Keratinocyte (primary cell): Measurements from ENCODE around the gene MFSD1. TPM values are rescaled to one million over a fixed set of nuclear protein-coding genes. Genes with fewer than 3 reads are reported as not detected.

Experiments
- DNase-seq: peaks from one replicate; pipeline ENCODE4 v3.0.0-alpha.2; 2011; ENCODE audit warnings: low read depth, missing footprints, low spot score
- FAIRE-seq: peaks from 2 replicates; lab custom pipeline; 2011; peaks lifted over from hg19 to GRCh38; lab: Jason Lieb, UNC
- H2AFZ ChIP-seq: 2 replicates; pipeline ENCODE4 v1.6.0; 2012; ENCODE audit warnings: low read length, control low read depth, inconsistent platforms; ENCODE audit not compliant: control insufficient read depth
- H3K27ac ChIP-seq: 2 replicates; pipeline ENCODE4 v1.5.1; 2011; ENCODE audit warnings: low read length; ENCODE audit not compliant: control insufficient read depth, insufficient read depth
- H3K27me3 ChIP-seq: 3 replicates; pipeline ENCODE4 v1.6.0; 2011; ENCODE audit warnings: low read length; ENCODE audit not compliant: control insufficient read depth, insufficient read depth; ENCODE audit errors: extremely low read depth
- H3K36me3 ChIP-seq, 2 experiments: 2 replicates in 1 of 2; 3 replicates in 1 of 2; pipeline ENCODE4 v1.5.1; 2011; ENCODE audit warnings: low read length in 2 of 2, mild to moderate bottlenecking in 1 of 2; ENCODE audit not compliant: control insufficient read depth in 2 of 2, insufficient read depth in 2 of 2; ENCODE audit errors: extremely low read depth in 1 of 2
- H3K4me1 ChIP-seq: 3 replicates; pipeline ENCODE4 v1.5.1; 2011; ENCODE audit warnings: low read length; ENCODE audit not compliant: control insufficient read depth, insufficient read depth; ENCODE audit errors: extremely low read depth
- H3K4me2 ChIP-seq: 3 replicates; pipeline ENCODE4 v1.6.0; 2011; ENCODE audit warnings: low read depth, low read length; ENCODE audit not compliant: control insufficient read depth, insufficient read depth; ENCODE audit errors: extremely low read depth
- H3K4me3 ChIP-seq, 3 experiments: fragments of 200-600 bp in 1 of 3; sonication (generic) in 1 of 3; 2 replicates in 2 of 3; 3 replicates in 1 of 3; pipeline ENCODE4 v1.5.1; 2011 to 2016; ENCODE audit warnings: low read length in 3 of 3, mild to moderate bottlenecking in 3 of 3, control low read depth in 2 of 3, inconsistent platforms in 1 of 3, low read depth in 1 of 3, mixed read lengths in 1 of 3, mixed run types in 1 of 3, moderate library complexity in 1 of 3; ENCODE audit not compliant: control insufficient read depth in 2 of 3, insufficient read depth in 2 of 3; ENCODE audit errors: extremely low read depth in 1 of 3
- H3K79me2 ChIP-seq: 2 replicates; pipeline ENCODE4 v1.6.0; 2012; ENCODE audit warnings: low read length; ENCODE audit not compliant: control insufficient read depth, insufficient read depth
- H3K9ac ChIP-seq: 3 replicates; pipeline ENCODE4 v1.6.0; 2011; ENCODE audit warnings: low read length; ENCODE audit not compliant: control insufficient read depth, insufficient read depth; ENCODE audit errors: extremely low read depth
- H3K9me1 ChIP-seq: 3 replicates; pipeline ENCODE4 v1.6.0; 2011; ENCODE audit warnings: low read length; ENCODE audit not compliant: control insufficient read depth, insufficient read depth; ENCODE audit errors: extremely low read depth
- H3K9me3 ChIP-seq: 2 replicates; pipeline ENCODE4 v1.5.1; 2012; ENCODE audit warnings: low read depth, low read length; ENCODE audit not compliant: control insufficient read depth
- H4K20me1 ChIP-seq: 3 replicates; pipeline ENCODE4 v1.6.0; 2011; ENCODE audit warnings: low read length; ENCODE audit not compliant: control insufficient read depth, insufficient read depth; ENCODE audit errors: extremely low read depth
- EZH2 ChIP-seq: IDR thresholded peaks from one replicate; pipeline ENCODE4 v1.6.1; 2012; ENCODE audit warnings: inconsistent platforms, mild to moderate bottlenecking, low read length, moderate library complexity
- dilution Hi-C: fragments of 300-500 bp; cut with MboI; formaldehyde crosslinking; loops from one replicate; pipeline ENCODE4 v1.7.0; 2020; ENCODE audit warnings: low sequenced_read_pairs; ENCODE audit not compliant: extremely low pct_ligation_motif_present
- polyA plus RNA-seq, 5 experiments: library from polyadenylated mRNA; depleted of rRNA in 3 of 5; stranded (reverse) in 3 of 5; stranded (forward) in 1 of 5; unstranded in 1 of 5; fragments of >200 nt; gene quantifications; 1 replicate in 1 of 5; 2 replicates in 3 of 5; 3 replicates in 1 of 5; pipeline versions ENCODE4 v1.2.1 to v1.2.3, GENCODE V29; 2011 to 2012; ENCODE audit warnings: missing spikeins in 2 of 5, low read depth in 1 of 5, low replicate concordance in 1 of 5
- TF ChIP-seq, protein P1 (sequence below), 3 experiments: IDR thresholded peaks in 1 of 3; conservative IDR thresholded peaks in 1 of 3; optimal IDR thresholded peaks in 1 of 3; 2 replicates in 2 of 3; 3 replicates in 1 of 3; pipeline versions ENCODE3 to v1.5.1; 2011; ENCODE audit warnings: low read length in 3 of 3, mild to moderate bottlenecking in 3 of 3, moderate library complexity in 2 of 3, control low read depth in 1 of 3, inconsistent platforms in 1 of 3; ENCODE audit not compliant: insufficient read depth in 2 of 3; ENCODE audit errors: extremely low read depth in 1 of 3

The MFSD1 gene
- polyA plus RNA-seq, 1 donor (not counting 4 experiments of a cell fraction or from before 2014, with no cell fraction given): 49.8 TPM

DNA sequence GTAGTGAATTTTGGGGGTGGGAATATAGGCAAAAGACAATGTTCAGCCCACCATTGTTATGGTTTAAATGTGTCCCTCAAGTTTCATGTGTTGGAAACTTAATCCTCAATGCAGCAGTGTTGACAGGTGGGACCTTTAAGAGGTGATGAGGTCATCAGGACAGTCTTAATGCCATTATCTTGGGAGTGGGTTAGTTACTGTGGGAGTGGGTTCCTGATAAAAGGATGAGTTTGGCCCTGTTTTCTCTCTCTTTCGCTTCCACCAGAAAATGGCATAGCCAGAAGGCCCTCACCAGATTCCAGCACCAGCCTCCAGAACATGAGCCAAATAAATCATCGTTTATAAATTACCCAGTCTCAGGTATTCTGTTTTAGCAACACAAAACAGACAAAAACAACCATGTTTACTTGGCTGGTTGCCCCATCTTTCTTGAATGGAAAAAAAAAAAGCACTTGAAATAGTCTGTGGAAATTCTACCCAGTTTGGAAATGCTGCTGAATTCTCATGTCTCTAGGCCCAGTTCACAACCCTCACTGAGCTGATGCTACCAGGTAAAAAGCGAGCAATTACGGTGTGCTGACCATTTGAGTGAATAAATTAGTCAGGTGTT, 31.0 kb upstream of the MFSD1 start:
- no peak for FAIRE-seq
- no peaks in the 10 kb centered on the region for H4K20me1 ChIP-seq
- no peak overlapping the region for H2AFZ ChIP-seq
- peaks cover 4% of the 10 kb centered on the region for H3K4me1 ChIP-seq
- TF ChIP-seq EZH2: no peak
- TF ChIP-seq, protein P1, sequence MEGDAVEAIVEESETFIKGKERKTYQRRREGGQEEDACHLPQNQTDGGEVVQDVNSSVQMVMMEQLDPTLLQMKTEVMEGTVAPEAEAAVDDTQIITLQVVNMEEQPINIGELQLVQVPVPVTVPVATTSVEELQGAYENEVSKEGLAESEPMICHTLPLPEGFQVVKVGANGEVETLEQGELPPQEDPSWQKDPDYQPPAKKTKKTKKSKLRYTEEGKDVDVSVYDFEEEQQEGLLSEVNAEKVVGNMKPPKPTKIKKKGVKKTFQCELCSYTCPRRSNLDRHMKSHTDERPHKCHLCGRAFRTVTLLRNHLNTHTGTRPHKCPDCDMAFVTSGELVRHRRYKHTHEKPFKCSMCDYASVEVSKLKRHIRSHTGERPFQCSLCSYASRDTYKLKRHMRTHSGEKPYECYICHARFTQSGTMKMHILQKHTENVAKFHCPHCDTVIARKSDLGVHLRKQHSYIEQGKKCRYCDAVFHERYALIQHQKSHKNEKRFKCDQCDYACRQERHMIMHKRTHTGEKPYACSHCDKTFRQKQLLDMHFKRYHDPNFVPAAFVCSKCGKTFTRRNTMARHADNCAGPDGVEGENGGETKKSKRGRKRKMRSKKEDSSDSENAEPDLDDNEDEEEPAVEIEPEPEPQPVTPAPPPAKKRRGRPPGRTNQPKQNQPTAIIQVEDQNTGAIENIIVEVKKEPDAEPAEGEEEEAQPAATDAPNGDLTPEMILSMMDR (optimal IDR thresholded peaks at IDR 0.05 in 1 of 3, IDR thresholded peaks at IDR 0.05 in 1 of 3, conservative IDR thresholded peaks at IDR 0.05 in 1 of 3; ENCODE audit: extremely low read depth in 1 of 3, insufficient read depth in 2 of 3, low read length in 3 of 3): no peak
- no peaks in the 10 kb centered on the region for H3K9me3 ChIP-seq
- no peaks in the 10 kb centered on the region for H3K27me3 ChIP-seq
- dilution Hi-C loops: no loop called here
- H3K4me2 ChIP-seq: no peak overlapping the region
- H3K36me3 ChIP-seq: no peaks in the 10 kb centered on the region
- H3K9me1 ChIP-seq: no peaks in the 10 kb centered on the region
- H3K4me3 ChIP-seq: no peak overlapping the region
- no peak overlapping the region for H3K9ac ChIP-seq
- H3K27ac ChIP-seq: no peak overlapping the region
- no peaks in the 10 kb centered on the region for H3K79me2 ChIP-seq
- DNase-seq: no peak

DNA sequence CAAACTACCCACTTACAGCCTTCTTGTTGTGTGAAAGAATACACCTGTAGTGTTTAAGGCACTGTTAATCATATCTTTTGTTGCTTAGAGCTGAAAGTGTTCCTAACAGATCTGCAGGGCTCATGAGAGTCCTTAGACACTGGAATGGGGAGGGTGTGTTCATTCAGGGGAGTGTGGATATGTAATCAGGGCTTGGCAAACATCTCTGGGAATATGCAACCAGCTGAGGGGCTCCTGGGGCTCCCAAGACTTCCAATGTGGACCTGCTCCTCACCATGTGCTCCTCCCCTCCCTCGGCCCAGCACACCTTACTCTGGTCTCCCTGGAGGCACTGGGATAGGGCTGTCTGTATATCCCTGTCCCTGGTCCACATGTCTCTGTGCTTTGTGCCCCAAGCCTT, 30.3 kb upstream of the MFSD1 start:
- H3K27ac ChIP-seq: no peak overlapping the region
- peaks cover 4% of the 10 kb centered on the region for H3K4me1 ChIP-seq
- H3K4me2 ChIP-seq: no peak overlapping the region

More for the DNA sequence above, 30.3 kb upstream of the MFSD1 start:
- Histone ChIP-seq H3K79me2 (no peaks in the 10 kb centered on the region), H4K20me1 (no peaks in the 10 kb centered on the region), H2AFZ (no peak overlapping the region), H3K9ac (no peak overlapping the region), H3K27me3 (no peaks in the 10 kb centered on the region), H3K4me3 (no peak overlapping the region), H3K9me3 (no peaks in the 10 kb centered on the region), H3K36me3 (no peaks in the 10 kb centered on the region), H3K9me1 (no peaks in the 10 kb centered on the region)
- dilution Hi-C loops: no loop called here
- no peak for DNase-seq
- no peak for FAIRE-seq
- TF ChIP-seq EZH2: no peak
- TF ChIP-seq, protein P1 (optimal IDR thresholded peaks at IDR 0.05 in 1 of 3, IDR thresholded peaks at IDR 0.05 in 1 of 3, conservative IDR thresholded peaks at IDR 0.05 in 1 of 3; ENCODE audit: extremely low read depth in 1 of 3, insufficient read depth in 2 of 3, low read length in 3 of 3): no peak
